A549 (cell line): ENCODE results near the gene UBTD2. TPM values are rescaled to one million over a fixed set of nuclear protein-coding genes. Genes with fewer than 3 reads are reported as not detected.

Experiments
- ATAC-seq, 2 experiments: fragments of 200-7000 bp in 1 of 2; fragments of >200 bp in 1 of 2; cut with Nextera tagmentation in 1 of 2; cut with Tn5 transposase in 1 of 2; 3 replicates each; pipeline versions ENCODE4 v1.8.0 to v1.9.1; 2018 to 2020; ENCODE audit warnings: mild to moderate bottlenecking in 1 of 2, moderate library complexity in 1 of 2
- CTCF ChIA-PET: fragments of 300-600 bp; sonication (Branson Sonifier 250); formaldehyde crosslinking; extraction: SDS; loops from one replicate; lab custom pipeline; 2021; ENCODE audit warnings: antibody characterized with exemption, inconsistent platforms; lab: Yijun Ruan, JAX
- POLR2A ChIA-PET: fragments of 350-600 bp; formaldehyde crosslinking; extraction: SDS; loops from one replicate; lab custom pipeline; 2021; ENCODE audit warnings: antibody characterized with exemption, inconsistent platforms; lab: Yijun Ruan, JAX
- DNase-seq, 2 experiments: peaks; one replicate each; pipeline versions ENCODE4 v3.0.0 to v3.0.0-alpha.2; 2011 to 2016; ENCODE audit warnings: low read depth in 1 of 2, low spot score in 1 of 2
- FAIRE-seq: peaks from 2 replicates; lab custom pipeline; 2011; peaks lifted over from hg19 to GRCh38; lab: Jason Lieb, UNC
- H3K27ac ChIP-seq, 2 experiments: fragments of >200 bp; sonication (Bioruptor Twin); formaldehyde crosslinking; 3 replicates each; pipeline ENCODE4 v1.5.1; 2016 to 2017
- H3K4me1 ChIP-seq: fragments of >200 bp; sonication (Bioruptor Twin); formaldehyde crosslinking; 3 replicates; pipeline ENCODE4 v1.6.1; 2016
- H3K4me2 ChIP-seq: fragments of >200 bp; sonication (Bioruptor Twin); formaldehyde crosslinking; 3 replicates; pipeline ENCODE4 v1.6.1; 2016
- H3K4me3 ChIP-seq: fragments of >200 bp; sonication (Bioruptor Twin); formaldehyde crosslinking; 3 replicates; pipeline ENCODE4 v1.5.1; 2016
- H3K9me3 ChIP-seq: fragments of >200 bp; sonication (Bioruptor Twin); formaldehyde crosslinking; 3 replicates; pipeline ENCODE4 v1.6.1; 2016
- BHLHE40 ChIP-seq: IDR thresholded peaks from 2 replicates; pipeline ENCODE4 v1.6.1; 2012; ENCODE audit warnings: low read depth, low read length, inconsistent platforms
- CEBPB ChIP-seq, 2 experiments: fragments of >200 bp in 1 of 2; sonication (Bioruptor Twin) in 1 of 2; formaldehyde crosslinking in 1 of 2; IDR thresholded peaks; 2 replicates each; pipeline ENCODE4 v1.6.1; 2012 to 2016
- CHD2 ChIP-seq: fragments of 150-350 bp; IDR thresholded peaks from 2 replicates; pipeline ENCODE4 v1.6.1; 2014; ENCODE audit warnings: low read length; ENCODE audit not compliant: partially characterized antibody
- CHD4 ChIP-seq: fragments of 200-600 bp; sonication (generic); IDR thresholded peaks from 2 replicates; pipeline ENCODE4 v1.6.1; 2016; ENCODE audit warnings: antibody characterized with exemption, mild to moderate bottlenecking, borderline replicate concordance
- EHMT2 ChIP-seq: fragments of 200-600 bp; sonication (generic); IDR thresholded peaks from 2 replicates; pipeline ENCODE4 v1.6.1; 2016; ENCODE audit warnings: antibody characterized with exemption, low read depth, mild to moderate bottlenecking, moderate library complexity
- ELK1 ChIP-seq: fragments of 150-350 bp; IDR thresholded peaks from 2 replicates; pipeline ENCODE4 v1.6.1; 2014; ENCODE audit warnings: low read depth, mild to moderate bottlenecking, low read length
- FOSB ChIP-seq: fragments of 250-450 bp; sonication (Bioruptor Pico); IDR thresholded peaks from 2 replicates; pipeline ENCODE4 v1.5.0; 2020; ENCODE audit warnings: mild to moderate bottlenecking, moderate library complexity
- HEYL ChIP-seq: fragments of 250-450 bp; sonication (Bioruptor Pico); IDR thresholded peaks from 2 replicates; pipeline ENCODE4 v1.8.0; 2021; ENCODE audit warnings: mild to moderate bottlenecking, moderate library complexity
- HMGXB4 ChIP-seq: fragments of 250-450 bp; sonication (Bioruptor Pico); IDR thresholded peaks from 2 replicates; pipeline ENCODE4 v1.5.0; 2021; ENCODE audit warnings: mild to moderate bottlenecking, moderate library complexity, borderline replicate concordance
- HOXB13 ChIP-seq: fragments of 250-450 bp; sonication (Bioruptor Pico); IDR thresholded peaks from 2 replicates; pipeline ENCODE4 v1.5.0; 2020; ENCODE audit warnings: low read depth, mild to moderate bottlenecking, moderate library complexity
- JUNB ChIP-seq: fragments of >200 bp; sonication (Bioruptor Twin); formaldehyde crosslinking; IDR thresholded peaks from 2 replicates; pipeline ENCODE4 v1.6.1; 2016
- KDM1A ChIP-seq: fragments of 200-600 bp; sonication (generic); IDR thresholded peaks from 2 replicates; pipeline ENCODE4 v1.6.1; 2016; ENCODE audit warnings: low read depth, mild to moderate bottlenecking
- KDM5A ChIP-seq: fragments of 200-600 bp; sonication (generic); IDR thresholded peaks from 2 replicates; pipeline ENCODE4 v1.6.1; 2016; ENCODE audit warnings: antibody characterized with exemption, mild to moderate bottlenecking
- MAFK ChIP-seq: fragments of 450-650 bp; IDR thresholded peaks from 2 replicates; pipeline ENCODE4 v1.6.1; 2014; ENCODE audit not compliant: partially characterized antibody
- MYC ChIP-seq: IDR thresholded peaks from 2 replicates; pipeline ENCODE4 v1.6.1; 2012; ENCODE audit warnings: mild to moderate bottlenecking, inconsistent platforms, low read length, improper control_type of control experiment, borderline replicate concordance
- NFE2L2 ChIP-seq: fragments of 150-350 bp; conservative IDR thresholded peaks from 2 replicates; pipeline ENCODE4 v1.6.1; 2014; ENCODE audit warnings: low read length
- NPAS2 ChIP-seq: fragments of 250-450 bp; sonication (Bioruptor Pico); IDR thresholded peaks from 2 replicates; pipeline ENCODE4 v1.8.0; 2022; ENCODE audit warnings: mild to moderate bottlenecking, moderate library complexity, borderline replicate concordance
- RAD21 ChIP-seq, 2 experiments: fragments of >200 bp in 1 of 2; sonication (Bioruptor Twin) in 1 of 2; formaldehyde crosslinking in 1 of 2; IDR thresholded peaks in 1 of 2; conservative IDR thresholded peaks in 1 of 2; 2 replicates in 1 of 2; 3 replicates in 1 of 2; pipeline ENCODE4 v1.6.1; 2012 to 2018; ENCODE audit warnings: inconsistent platforms in 1 of 2
- RARB ChIP-seq: fragments of 250-450 bp; sonication (Bioruptor Pico); IDR thresholded peaks from 2 replicates; pipeline ENCODE4 v1.8.0; 2021; ENCODE audit warnings: mild to moderate bottlenecking, moderate library complexity
- RFX5 ChIP-seq: fragments of 450-650 bp; IDR thresholded peaks from 2 replicates; pipeline ENCODE4 v1.7.1; 2014; ENCODE audit warnings: antibody characterized with exemption, mild to moderate bottlenecking, moderate library complexity
- SMC3 ChIP-seq: fragments of >200 bp; sonication (Bioruptor Twin); formaldehyde crosslinking; IDR thresholded peaks from 3 replicates; pipeline ENCODE4 v1.6.1; 2018; ENCODE audit warnings: inconsistent platforms
- ZSCAN20 ChIP-seq: fragments of 250-450 bp; sonication (Bioruptor Pico); IDR thresholded peaks from 2 replicates; pipeline ENCODE4 v1.8.0; 2022; ENCODE audit warnings: mild to moderate bottlenecking, moderate library complexity
- WGBS: methylation state at CpG from one replicate; pipeline ENCODE4 v1.1.6; 2017; ENCODE audit errors: missing lambda C conversion rate; 5-methylcytosine and 5-hydroxymethylcytosine counted together
- polyA plus RNA-seq, 4 experiments: library from polyadenylated mRNA; depleted of rRNA in 3 of 4; stranded (reverse); fragments of >200 nt; fragmentation: RNase III in 1 of 4; extraction: RNeasy Plus Mini Kit Qiagen cat#74134 plus additional on column Dnase treatment in 1 of 4; gene quantifications; 2 replicates in 3 of 4; 3 replicates in 1 of 4; pipeline ENCODE4 v1.2.3, GENCODE V29; 2011 to 2017
- TF ChIP-seq, protein P1 (sequence below): IDR thresholded peaks from 2 replicates; pipeline ENCODE4 v1.6.1; 2012; ENCODE audit warnings: low read depth, borderline replicate concordance
- TF ChIP-seq, protein P2 (sequence below): fragments of 450-650 bp; IDR thresholded peaks from 2 replicates; pipeline ENCODE4 v1.6.1; 2014; ENCODE audit warnings: antibody characterized with exemption
- TF ChIP-seq, protein P3 (sequence below): fragments of >200 bp; sonication (Bioruptor Twin); formaldehyde crosslinking; IDR thresholded peaks from 3 replicates; pipeline ENCODE4 v1.5.1; 2016

UBTD2 gene
- polyA plus RNA-seq, 2 of the 4 experiments (the other 2 are of a cell fraction): 16.4 to 20.9 TPM

GRCh38 chr5:172163346-172163745, 120.2 kb downstream of the UBTD2 start:
- Histone ChIP-seq H3K4me2 (no peak overlapping the region), H3K4me3 (no peak overlapping the region), H3K9me3 (no peaks in the 10 kb centered on the region), H3K4me1 (no peaks in the 10 kb centered on the region), H3K27ac (no peak overlapping the region)
- DNase-seq (no peak), ATAC-seq (peak in 1 of 2 experiments; percentile 37; a peak in 2 of 6 replicates)
- 82% methylated on average over 4 of the region's 4 CpGs for WGBS
- POLR2A ChIA-PET: no interaction called here
- CTCF ChIA-PET: interaction anchor here (1.1 to 4.0 kb wide), 6 partner anchors 8 to 120 kb away, joined by 3 to 17 read pairs (median 4); partner anchors contain the start of genes STK10 and UBTD2
- TF ChIP-seq ZSCAN20 (CRISPR knock-in tag): no peak
- TF ChIP-seq RFX5: no peak
- TF ChIP-seq NPAS2 (CRISPR knock-in tag): no peak
- no peak for TF ChIP-seq MYC
- TF ChIP-seq, protein P1, sequence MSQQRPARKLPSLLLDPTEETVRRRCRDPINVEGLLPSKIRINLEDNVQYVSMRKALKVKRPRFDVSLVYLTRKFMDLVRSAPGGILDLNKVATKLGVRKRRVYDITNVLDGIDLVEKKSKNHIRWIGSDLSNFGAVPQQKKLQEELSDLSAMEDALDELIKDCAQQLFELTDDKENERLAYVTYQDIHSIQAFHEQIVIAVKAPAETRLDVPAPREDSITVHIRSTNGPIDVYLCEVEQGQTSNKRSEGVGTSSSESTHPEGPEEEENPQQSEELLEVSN: no peak
- no peak for TF ChIP-seq CHD4
- no peak for TF ChIP-seq JUNB
- no peak for TF ChIP-seq EHMT2
- no peak for TF ChIP-seq ELK1
- no peak for TF ChIP-seq MAFK
- TF ChIP-seq, protein P2, sequence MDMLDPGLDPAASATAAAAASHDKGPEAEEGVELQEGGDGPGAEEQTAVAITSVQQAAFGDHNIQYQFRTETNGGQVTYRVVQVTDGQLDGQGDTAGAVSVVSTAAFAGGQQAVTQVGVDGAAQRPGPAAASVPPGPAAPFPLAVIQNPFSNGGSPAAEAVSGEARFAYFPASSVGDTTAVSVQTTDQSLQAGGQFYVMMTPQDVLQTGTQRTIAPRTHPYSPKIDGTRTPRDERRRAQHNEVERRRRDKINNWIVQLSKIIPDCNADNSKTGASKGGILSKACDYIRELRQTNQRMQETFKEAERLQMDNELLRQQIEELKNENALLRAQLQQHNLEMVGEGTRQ: no peak
- TF ChIP-seq SMC3: no peak
- no peak for TF ChIP-seq FOSB (CRISPR knock-in tag)
- no peak for TF ChIP-seq BHLHE40
- no peak for TF ChIP-seq CHD2
- no peak for TF ChIP-seq HMGXB4 (CRISPR knock-in tag)
- TF ChIP-seq RARB (CRISPR knock-in tag): no peak
- TF ChIP-seq HOXB13 (CRISPR knock-in tag): no peak
- TF ChIP-seq RAD21 (conservative IDR thresholded peaks at IDR 0.05 in 1 of 2, IDR thresholded peaks at IDR 0.05 in 1 of 2): no peak
- TF ChIP-seq, all 56 proteins: peak for 0
- no peak for FAIRE-seq

DNA sequence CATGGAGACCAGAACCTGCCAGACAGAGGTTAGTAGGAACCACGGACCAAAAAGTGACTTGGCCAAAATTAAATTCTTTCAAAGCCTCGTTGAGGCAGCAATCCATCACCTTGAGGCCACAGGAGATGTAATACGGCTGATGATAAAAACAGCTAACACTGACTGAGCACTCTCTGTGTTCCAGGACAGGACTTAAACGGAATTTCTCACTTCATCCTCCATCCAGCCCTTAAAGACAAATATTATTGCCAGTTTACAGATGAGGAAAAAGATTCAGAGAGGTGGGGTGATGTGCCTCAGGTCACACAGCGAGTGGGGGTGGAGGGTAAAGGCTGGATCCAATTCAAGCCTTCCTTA, 120.6 kb downstream of the UBTD2 start:
- no peak overlapping the region for H3K27ac ChIP-seq
- no peak overlapping the region for H3K4me2 ChIP-seq
- WGBS: 57% methylated on average over 5 of the region's 5 CpGs
- TF ChIP-seq NFE2L2 (no peak), HMGXB4 (CRISPR knock-in tag) (no peak), KDM5A (no peak), RAD21 (conservative IDR thresholded peaks at IDR 0.05 in 1 of 2, IDR thresholded peaks at IDR 0.05 in 1 of 2) (no peak), JUNB (no peak), HEYL (CRISPR knock-in tag) (no peak), CEBPB (IDR thresholded peaks at IDR 0.05) (no peak), KDM1A (no peak)
- TF ChIP-seq, protein P1: no peak
- TF ChIP-seq, protein P3, sequence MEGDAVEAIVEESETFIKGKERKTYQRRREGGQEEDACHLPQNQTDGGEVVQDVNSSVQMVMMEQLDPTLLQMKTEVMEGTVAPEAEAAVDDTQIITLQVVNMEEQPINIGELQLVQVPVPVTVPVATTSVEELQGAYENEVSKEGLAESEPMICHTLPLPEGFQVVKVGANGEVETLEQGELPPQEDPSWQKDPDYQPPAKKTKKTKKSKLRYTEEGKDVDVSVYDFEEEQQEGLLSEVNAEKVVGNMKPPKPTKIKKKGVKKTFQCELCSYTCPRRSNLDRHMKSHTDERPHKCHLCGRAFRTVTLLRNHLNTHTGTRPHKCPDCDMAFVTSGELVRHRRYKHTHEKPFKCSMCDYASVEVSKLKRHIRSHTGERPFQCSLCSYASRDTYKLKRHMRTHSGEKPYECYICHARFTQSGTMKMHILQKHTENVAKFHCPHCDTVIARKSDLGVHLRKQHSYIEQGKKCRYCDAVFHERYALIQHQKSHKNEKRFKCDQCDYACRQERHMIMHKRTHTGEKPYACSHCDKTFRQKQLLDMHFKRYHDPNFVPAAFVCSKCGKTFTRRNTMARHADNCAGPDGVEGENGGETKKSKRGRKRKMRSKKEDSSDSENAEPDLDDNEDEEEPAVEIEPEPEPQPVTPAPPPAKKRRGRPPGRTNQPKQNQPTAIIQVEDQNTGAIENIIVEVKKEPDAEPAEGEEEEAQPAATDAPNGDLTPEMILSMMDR: no peak
- POLR2A ChIA-PET: no interaction called here
- CTCF ChIA-PET: interaction anchor here (0.9 to 4.0 kb wide), 7 partner anchors 8 to 120 kb away, joined by 3 to 17 read pairs (median 3); partner anchors contain the start of genes STK10 and UBTD2
- no peaks in the 10 kb centered on the region for H3K4me1 ChIP-seq
- FAIRE-seq (no peak), DNase-seq (no peak), ATAC-seq (no peak)
- no peaks in the 10 kb centered on the region for H3K9me3 ChIP-seq
- H3K4me3 ChIP-seq: no peak overlapping the region
